Suppressor macrophage treated with lipopolysaccharide for 1 hour (primary cell): ENCODE results near the gene PCBP4.
A peak's percentile ranks its signal among the peaks of the same experiment; 100 is the strongest.

Source experiments
- DNase-seq, 3 donors: peaks; one replicate each; pipeline ENCODE4 v3.0.0-alpha.2; 2020 to 2022

Gene PCBP4

GRCh38 chr3:51967384-51968169 is at the start of gene PCBP4:
Gene PCBP4 (minus strand): TSS chr3:51967454. CDS start chr3:51961240, 6,214 bp downstream.
- no peak for DNase-seq

GRCh38 chr3:52015438-52016228 is 48.4 kb upstream of the PCBP4 start:
- DNase-seq, result no peak

- peak in 2 of 3 donors; percentile 30 to 35 for DNase-seq
These were observed 47.4 kb upstream of the PCBP4 start for GRCh38 chr3:52014613-52015012.

- DNase-seq, result no peak
These were observed 46.7 kb upstream of the PCBP4 start for GRCh38 chr3:52013802-52014598.

GRCh38 chr3:52012699-52013098 is 45.4 kb upstream of the PCBP4 start:
- no peak for DNase-seq

- DNase-seq, result no peak
These were observed 43.2 kb upstream of the PCBP4 start for GRCh38 chr3:52010431-52010830.

GRCh38 chr3:52007291-52007690 is 40.0 kb upstream of the PCBP4 start:
- no peak for DNase-seq

- no peak for DNase-seq
These were observed 39.5 kb upstream of the PCBP4 start for GRCh38 chr3:52006820-52007133.

GRCh38 chr3:52006017-52006819 is 39.0 kb upstream of the PCBP4 start:
- DNase-seq, result peak in 2 of 3 donors; percentile 33 to 36

- DNase-seq, result peak in 1 of 3 donors; percentile 42
These were observed 38.3 kb upstream of the PCBP4 start for GRCh38 chr3:52005571-52005986.

- no peak for DNase-seq
These were observed 37.7 kb upstream of the PCBP4 start for GRCh38 chr3:52004906-52005395.

GRCh38 chr3:52004163-52004787 is 37.0 kb upstream of the PCBP4 start:
- peak in 1 of 3 donors; percentile 28 for DNase-seq

- DNase-seq, result no peak
These were observed 35.5 kb upstream of the PCBP4 start for GRCh38 chr3:52002748-52003147.

- peak; percentile 60 to 77 (median 66) for DNase-seq
These were observed 34.3 kb upstream of the PCBP4 start for GRCh38 chr3:52001443-52001974.

GRCh38 chr3:51999846-52000245 is 32.6 kb upstream of the PCBP4 start:
- DNase-seq, result no peak

GRCh38 chr3:51998774-51999173 is 31.5 kb upstream of the PCBP4 start:
- DNase-seq, result no peak

- no peak for DNase-seq
These were observed 30.8 kb upstream of the PCBP4 start for GRCh38 chr3:51997935-51998596.

GRCh38 chr3:51997172-51997571 is 29.9 kb upstream of the PCBP4 start:
- DNase-seq, result no peak

- DNase-seq, result peak; percentile 95 to 97 (median 96)
These were observed 28.3 kb upstream of the PCBP4 start, which contains the start of gene RPL29 for GRCh38 chr3:51995346-51996163. Gene RPL29 (minus strand): TSS chr3:51995895. CDS start chr3:51995461, 434 bp downstream.

GRCh38 chr3:51994530-51994929 is 27.3 kb upstream of the PCBP4 start:
- DNase-seq, result no peak
